GM23338 (cell line): ENCODE results near the gene SGCB. TPM values are rescaled to one million over a fixed set of nuclear protein-coding genes. Genes with fewer than 3 reads are reported as not detected.

ENCODE experiments used
- ATAC-seq: fragments of 200-7000 bp; cut with Tn5 transposase; 3 replicates; pipeline ENCODE4 v1.9.1; 2020
- DNase-seq: peaks from one replicate; pipeline ENCODE4 v3.0.0-alpha.2; 2015; ENCODE audit warnings: low spot score
- H2AFZ ChIP-seq: fragments of 200-600 bp; sonication (generic); 2 replicates; pipeline ENCODE4 v1.8.0; 2016; ENCODE audit warnings: antibody characterized with exemption, mild to moderate bottlenecking, moderate library complexity
- H3F3A ChIP-seq: fragments of 200-600 bp; sonication (generic); replicated peaks from 2 replicates; pipeline ENCODE4 v1.8.0; 2017; ENCODE audit warnings: antibody characterized with exemption, mixed run types, low read depth
- H3K27ac ChIP-seq: fragments of 200-600 bp; sonication (generic); 2 replicates; pipeline ENCODE4 v1.6.1; 2016; ENCODE audit warnings: low read depth
- H3K27me3 ChIP-seq: fragments of 200-600 bp; sonication (generic); 2 replicates; pipeline ENCODE4 v1.8.0; 2016; ENCODE audit warnings: mild to moderate bottlenecking, mixed run types, moderate library complexity; ENCODE audit not compliant: insufficient read depth
- H3K36me3 ChIP-seq: fragments of 200-600 bp; sonication (generic); 2 replicates; pipeline ENCODE4 v1.8.0; 2016; ENCODE audit warnings: mild to moderate bottlenecking; ENCODE audit not compliant: insufficient read depth
- H3K4me1 ChIP-seq: fragments of 200-600 bp; sonication (generic); 2 replicates; pipeline ENCODE4 v1.8.0; 2016; ENCODE audit warnings: mild to moderate bottlenecking, moderate library complexity; ENCODE audit not compliant: insufficient read depth
- H3K4me2 ChIP-seq: fragments of 200-600 bp; sonication (generic); 2 replicates; pipeline ENCODE4 v1.7.1; 2017; ENCODE audit warnings: mixed run types
- H3K4me3 ChIP-seq: fragments of 200-600 bp; sonication (generic); 2 replicates; pipeline ENCODE4 v1.6.1; 2016; ENCODE audit warnings: mixed run types
- H3K79me2 ChIP-seq: fragments of 200-600 bp; sonication (generic); replicated peaks from 2 replicates; pipeline ENCODE4 v1.8.0; 2017; ENCODE audit warnings: mild to moderate bottlenecking; ENCODE audit not compliant: insufficient read depth
- H3K9me2 ChIP-seq: fragments of 200-600 bp; sonication (generic); 2 replicates; pipeline ENCODE4 v1.8.0; 2017; ENCODE audit not compliant: insufficient read depth
- H4K20me1 ChIP-seq: fragments of 200-600 bp; sonication (generic); replicated peaks from 2 replicates; pipeline ENCODE4 v1.8.0; 2017; ENCODE audit warnings: mild to moderate bottlenecking; ENCODE audit not compliant: insufficient read depth
- H3K27ac Mint-ChIP-seq: 2 replicates; pipeline ENCODE4 v1.8.0; 2020; ENCODE audit warnings: inconsistent platforms, mild to moderate bottlenecking, moderate library complexity, mixed read lengths
- H3K27me3 Mint-ChIP-seq: 3 replicates; pipeline ENCODE4 v1.8.0; 2022; ENCODE audit warnings: low read depth, mild to moderate bottlenecking, moderate library complexity, mixed read lengths, inconsistent platforms; ENCODE audit not compliant: insufficient read depth, poor library complexity
- H3K36me3 Mint-ChIP-seq: 3 replicates; pipeline ENCODE4 v1.8.0; 2021; ENCODE audit warnings: low read depth, mild to moderate bottlenecking, inconsistent platforms, moderate library complexity, mixed read lengths
- H3K4me1 Mint-ChIP-seq: 3 replicates; pipeline ENCODE4 v1.8.0; 2020; ENCODE audit warnings: mild to moderate bottlenecking, inconsistent platforms, mixed read lengths
- H3K4me3 Mint-ChIP-seq: 3 replicates; pipeline ENCODE4 v1.8.0; 2021; ENCODE audit warnings: moderate library complexity, mild to moderate bottlenecking, inconsistent platforms, mixed read lengths
- H3K9me3 Mint-ChIP-seq: 3 replicates; pipeline ENCODE4 v1.8.0; 2020; ENCODE audit warnings: moderate library complexity, mild to moderate bottlenecking, inconsistent platforms, mixed read lengths
- CTCF ChIP-seq, 2 experiments: fragments of 200-600 bp in 1 of 2; sonication (generic) in 1 of 2; conservative IDR thresholded peaks; 2 replicates each; pipeline versions ENCODE4 v1.5.1 to v1.6.1; 2016 to 2017; ENCODE audit warnings: antibody characterized with exemption in 2 of 2, low read depth in 2 of 2, mild to moderate bottlenecking in 2 of 2, moderate library complexity in 1 of 2
- EZH2 ChIP-seq: fragments of 200-600 bp; sonication (generic); IDR thresholded peaks from one replicate; pipeline ENCODE4 v1.8.0; 2017; ENCODE audit warnings: antibody characterized with exemption, mild to moderate bottlenecking, low read depth; ENCODE audit not compliant: unreplicated experiment
- JUNB ChIP-seq: IDR thresholded peaks from one replicate; pipeline ENCODE4 v1.6.1; 2016; ENCODE audit warnings: antibody characterized with exemption; ENCODE audit not compliant: unreplicated experiment
- NANOG ChIP-seq: IDR thresholded peaks from 2 replicates; pipeline ENCODE4 v1.6.1; 2016; ENCODE audit warnings: antibody characterized with exemption, borderline replicate concordance
- POLR2AphosphoS5 ChIP-seq: IDR thresholded peaks from 2 replicates; pipeline ENCODE4 v1.6.1; 2016; ENCODE audit warnings: antibody characterized with exemption, low read depth
- STAT1 ChIP-seq: IDR thresholded peaks from one replicate; pipeline ENCODE4 v1.6.1; 2016; ENCODE audit warnings: antibody characterized with exemption; ENCODE audit not compliant: unreplicated experiment
- ZNF114 ChIP-seq: fragments of 250-450 bp; sonication (Bioruptor Pico); IDR thresholded peaks from 2 replicates; pipeline ENCODE4 v1.5.0; 2020; ENCODE audit warnings: mild to moderate bottlenecking, moderate library complexity
- polyA plus RNA-seq: library from polyadenylated mRNA; unstranded; fragments of >200 nt; fragmentation: Nextera tagmentation; extraction: Ambion mirVana; gene quantifications from 2 replicates; pipeline ENCODE4 v1.2.1, GENCODE V29; 2016
- total RNA-seq: library from RNA; depleted of rRNA; stranded (reverse); fragments of >200 nt; shearing (Covaris generic); gene quantifications from 2 replicates; pipeline ENCODE4 v1.2.3, GENCODE V29; 2014
- TF ChIP-seq, protein P1 (sequence below): fragments of 250-450 bp; sonication (Bioruptor Pico); IDR thresholded peaks from 2 replicates; pipeline ENCODE4 v1.5.0; 2020; ENCODE audit warnings: mild to moderate bottlenecking, moderate library complexity
- TF ChIP-seq, protein P2 (sequence below): IDR thresholded peaks from 2 replicates; pipeline ENCODE4 v1.6.1; 2016; ENCODE audit warnings: antibody characterized with exemption
- TF ChIP-seq, protein P3 (sequence below): IDR thresholded peaks from one replicate; pipeline ENCODE4 v1.6.1; 2018; ENCODE audit warnings: antibody characterized with exemption; ENCODE audit not compliant: unreplicated experiment

Gene SGCB
- total and polyA plus RNA-seq, 2 experiments from 2014 or later = 11.8 to 19.6 TPM

DNA sequence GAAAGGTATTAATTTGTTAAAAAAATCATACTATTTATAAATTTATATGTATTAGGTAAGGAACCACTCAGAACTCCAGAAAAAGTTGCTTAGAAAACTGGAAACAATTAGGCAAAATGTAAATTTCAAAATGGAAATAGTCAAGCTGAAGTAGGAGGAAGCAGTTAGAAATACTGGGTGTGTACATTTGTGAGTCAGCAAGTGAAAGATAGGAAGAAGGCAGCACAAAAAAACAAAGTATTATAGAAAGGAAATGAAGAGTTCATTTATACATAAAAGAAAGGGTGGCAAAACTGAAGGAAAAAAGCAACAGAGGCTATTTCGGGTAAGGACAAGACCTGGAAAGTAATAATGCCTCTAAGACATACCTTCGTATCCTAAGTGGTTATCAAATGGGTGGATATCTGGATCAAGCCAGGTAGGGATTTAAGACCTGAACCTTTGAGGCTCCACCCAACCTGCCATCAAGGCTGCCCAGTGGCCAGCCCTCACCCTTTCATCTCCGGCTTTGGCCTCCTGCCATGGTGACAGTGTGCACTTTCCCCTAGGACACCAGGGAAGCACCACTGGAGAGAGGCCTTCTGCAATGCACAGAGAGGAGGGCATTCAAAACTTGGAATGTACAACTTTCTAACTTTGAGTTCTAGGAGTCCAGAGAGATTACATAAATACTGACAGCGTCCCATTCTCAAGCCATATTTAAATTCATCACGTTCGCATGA, 18.0 kb downstream of the SGCB start, which contains the start of gene LRRC66:
Gene LRRC66 (minus strand): TSS at position 428 of the 722 bp plus-strand sequence. CDS start 2,750 bp downstream, outside the sequence.
- Histone ChIP-seq H3K27me3 (no peaks in the 10 kb centered on the region), H3F3A (no peaks in the 10 kb centered on the region), H3K79me2 (no peaks in the 10 kb centered on the region), H3K4me2 (no peak within 1 kb of the TSS), H3K36me3 (peaks cover 6% of the 10 kb centered on the region; the same call in 1 of the 2 replicates), H2AFZ (no peak within 1 kb of the TSS), H3K9me2 (no peaks in the 10 kb centered on the region), H3K4me3 (no peak within 1 kb of the TSS), H3K4me1 (no peaks in the 10 kb centered on the region), H3K27ac (no peak within 1 kb of the TSS), H4K20me1 (no peaks in the 10 kb centered on the region)
- H3K27me3 Mint-ChIP-seq = no peaks in the 10 kb centered on the region
- H3K9me3 Mint-ChIP-seq = no peaks in the 10 kb centered on the region
- H3K4me1 Mint-ChIP-seq = peaks cover 3% of the 10 kb centered on the region; the same call in 2 of the 3 replicates
- no peak for ATAC-seq
- DNase-seq = no peak
- H3K4me3 Mint-ChIP-seq = no peak within 1 kb of the TSS
- TF ChIP-seq, protein P1, sequence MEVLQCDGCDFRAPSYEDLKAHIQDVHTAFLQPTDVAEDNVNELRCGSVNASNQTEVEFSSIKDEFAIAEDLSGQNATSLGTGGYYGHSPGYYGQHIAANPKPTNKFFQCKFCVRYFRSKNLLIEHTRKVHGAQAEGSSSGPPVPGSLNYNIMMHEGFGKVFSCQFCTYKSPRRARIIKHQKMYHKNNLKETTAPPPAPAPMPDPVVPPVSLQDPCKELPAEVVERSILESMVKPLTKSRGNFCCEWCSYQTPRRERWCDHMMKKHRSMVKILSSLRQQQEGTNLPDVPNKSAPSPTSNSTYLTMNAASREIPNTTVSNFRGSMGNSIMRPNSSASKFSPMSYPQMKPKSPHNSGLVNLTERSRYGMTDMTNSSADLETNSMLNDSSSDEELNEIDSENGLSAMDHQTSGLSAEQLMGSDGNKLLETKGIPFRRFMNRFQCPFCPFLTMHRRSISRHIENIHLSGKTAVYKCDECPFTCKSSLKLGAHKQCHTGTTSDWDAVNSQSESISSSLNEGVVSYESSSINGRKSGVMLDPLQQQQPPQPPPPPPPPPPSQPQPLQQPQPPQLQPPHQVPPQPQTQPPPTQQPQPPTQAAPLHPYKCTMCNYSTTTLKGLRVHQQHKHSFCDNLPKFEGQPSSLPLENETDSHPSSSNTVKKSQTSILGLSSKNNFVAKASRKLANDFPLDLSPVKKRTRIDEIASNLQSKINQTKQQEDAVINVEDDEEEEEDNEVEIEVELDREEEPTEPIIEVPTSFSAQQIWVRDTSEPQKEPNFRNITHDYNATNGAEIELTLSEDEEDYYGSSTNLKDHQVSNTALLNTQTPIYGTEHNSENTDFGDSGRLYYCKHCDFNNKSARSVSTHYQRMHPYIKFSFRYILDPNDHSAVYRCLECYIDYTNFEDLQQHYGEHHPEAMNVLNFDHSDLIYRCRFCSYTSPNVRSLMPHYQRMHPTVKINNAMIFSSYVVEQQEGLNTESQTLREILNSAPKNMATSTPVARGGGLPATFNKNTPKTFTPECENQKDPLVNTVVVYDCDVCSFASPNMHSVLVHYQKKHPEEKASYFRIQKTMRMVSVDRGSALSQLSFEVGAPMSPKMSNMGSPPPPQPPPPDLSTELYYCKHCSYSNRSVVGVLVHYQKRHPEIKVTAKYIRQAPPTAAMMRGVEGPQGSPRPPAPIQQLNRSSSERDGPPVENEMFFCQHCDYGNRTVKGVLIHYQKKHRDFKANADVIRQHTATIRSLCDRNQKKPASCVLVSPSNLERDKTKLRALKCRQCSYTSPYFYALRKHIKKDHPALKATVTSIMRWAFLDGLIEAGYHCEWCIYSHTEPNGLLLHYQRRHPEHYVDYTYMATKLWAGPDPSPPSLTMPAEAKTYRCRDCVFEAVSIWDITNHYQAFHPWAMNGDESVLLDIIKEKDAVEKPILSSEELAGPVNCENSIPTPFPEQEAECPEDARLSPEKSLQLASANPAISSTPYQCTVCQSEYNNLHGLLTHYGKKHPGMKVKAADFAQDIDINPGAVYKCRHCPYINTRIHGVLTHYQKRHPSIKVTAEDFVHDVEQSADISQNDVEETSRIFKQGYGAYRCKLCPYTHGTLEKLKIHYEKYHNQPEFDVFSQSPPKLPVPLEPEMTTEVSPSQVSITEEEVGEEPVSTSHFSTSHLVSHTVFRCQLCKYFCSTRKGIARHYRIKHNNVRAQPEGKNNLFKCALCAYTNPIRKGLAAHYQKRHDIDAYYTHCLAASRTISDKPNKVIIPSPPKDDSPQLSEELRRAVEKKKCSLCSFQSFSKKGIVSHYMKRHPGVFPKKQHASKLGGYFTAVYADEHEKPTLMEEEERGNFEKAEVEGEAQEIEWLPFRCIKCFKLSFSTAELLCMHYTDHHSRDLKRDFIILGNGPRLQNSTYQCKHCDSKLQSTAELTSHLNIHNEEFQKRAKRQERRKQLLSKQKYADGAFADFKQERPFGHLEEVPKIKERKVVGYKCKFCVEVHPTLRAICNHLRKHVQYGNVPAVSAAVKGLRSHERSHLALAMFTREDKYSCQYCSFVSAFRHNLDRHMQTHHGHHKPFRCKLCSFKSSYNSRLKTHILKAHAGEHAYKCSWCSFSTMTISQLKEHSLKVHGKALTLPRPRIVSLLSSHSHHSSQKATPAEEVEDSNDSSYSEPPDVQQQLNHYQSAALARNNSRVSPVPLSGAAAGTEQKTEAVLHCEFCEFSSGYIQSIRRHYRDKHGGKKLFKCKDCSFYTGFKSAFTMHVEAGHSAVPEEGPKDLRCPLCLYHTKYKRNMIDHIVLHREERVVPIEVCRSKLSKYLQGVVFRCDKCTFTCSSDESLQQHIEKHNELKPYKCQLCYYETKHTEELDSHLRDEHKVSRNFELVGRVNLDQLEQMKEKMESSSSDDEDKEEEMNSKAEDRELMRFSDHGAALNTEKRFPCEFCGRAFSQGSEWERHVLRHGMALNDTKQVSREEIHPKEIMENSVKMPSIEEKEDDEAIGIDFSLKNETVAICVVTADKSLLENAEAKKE (CRISPR knock-in tag) = no peak
- no peak for TF ChIP-seq JUNB
- TF ChIP-seq, protein P2, sequence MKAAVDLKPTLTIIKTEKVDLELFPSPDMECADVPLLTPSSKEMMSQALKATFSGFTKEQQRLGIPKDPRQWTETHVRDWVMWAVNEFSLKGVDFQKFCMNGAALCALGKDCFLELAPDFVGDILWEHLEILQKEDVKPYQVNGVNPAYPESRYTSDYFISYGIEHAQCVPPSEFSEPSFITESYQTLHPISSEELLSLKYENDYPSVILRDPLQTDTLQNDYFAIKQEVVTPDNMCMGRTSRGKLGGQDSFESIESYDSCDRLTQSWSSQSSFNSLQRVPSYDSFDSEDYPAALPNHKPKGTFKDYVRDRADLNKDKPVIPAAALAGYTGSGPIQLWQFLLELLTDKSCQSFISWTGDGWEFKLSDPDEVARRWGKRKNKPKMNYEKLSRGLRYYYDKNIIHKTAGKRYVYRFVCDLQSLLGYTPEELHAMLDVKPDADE = no peak
- no peak for TF ChIP-seq CTCF (conservative IDR thresholded peaks at IDR 0.05; ENCODE audit: low read depth in 2 of 2)
- no peak for TF ChIP-seq STAT1
- TF ChIP-seq, protein P3, sequence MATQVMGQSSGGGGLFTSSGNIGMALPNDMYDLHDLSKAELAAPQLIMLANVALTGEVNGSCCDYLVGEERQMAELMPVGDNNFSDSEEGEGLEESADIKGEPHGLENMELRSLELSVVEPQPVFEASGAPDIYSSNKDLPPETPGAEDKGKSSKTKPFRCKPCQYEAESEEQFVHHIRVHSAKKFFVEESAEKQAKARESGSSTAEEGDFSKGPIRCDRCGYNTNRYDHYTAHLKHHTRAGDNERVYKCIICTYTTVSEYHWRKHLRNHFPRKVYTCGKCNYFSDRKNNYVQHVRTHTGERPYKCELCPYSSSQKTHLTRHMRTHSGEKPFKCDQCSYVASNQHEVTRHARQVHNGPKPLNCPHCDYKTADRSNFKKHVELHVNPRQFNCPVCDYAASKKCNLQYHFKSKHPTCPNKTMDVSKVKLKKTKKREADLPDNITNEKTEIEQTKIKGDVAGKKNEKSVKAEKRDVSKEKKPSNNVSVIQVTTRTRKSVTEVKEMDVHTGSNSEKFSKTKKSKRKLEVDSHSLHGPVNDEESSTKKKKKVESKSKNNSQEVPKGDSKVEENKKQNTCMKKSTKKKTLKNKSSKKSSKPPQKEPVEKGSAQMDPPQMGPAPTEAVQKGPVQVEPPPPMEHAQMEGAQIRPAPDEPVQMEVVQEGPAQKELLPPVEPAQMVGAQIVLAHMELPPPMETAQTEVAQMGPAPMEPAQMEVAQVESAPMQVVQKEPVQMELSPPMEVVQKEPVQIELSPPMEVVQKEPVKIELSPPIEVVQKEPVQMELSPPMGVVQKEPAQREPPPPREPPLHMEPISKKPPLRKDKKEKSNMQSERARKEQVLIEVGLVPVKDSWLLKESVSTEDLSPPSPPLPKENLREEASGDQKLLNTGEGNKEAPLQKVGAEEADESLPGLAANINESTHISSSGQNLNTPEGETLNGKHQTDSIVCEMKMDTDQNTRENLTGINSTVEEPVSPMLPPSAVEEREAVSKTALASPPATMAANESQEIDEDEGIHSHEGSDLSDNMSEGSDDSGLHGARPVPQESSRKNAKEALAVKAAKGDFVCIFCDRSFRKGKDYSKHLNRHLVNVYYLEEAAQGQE = no peak
- no peak for TF ChIP-seq NANOG
- TF ChIP-seq ZNF114 (CRISPR knock-in tag) = no peak
- TF ChIP-seq POLR2AphosphoS5 = no peak
- TF ChIP-seq EZH2 = no peak
- H3K36me3 Mint-ChIP-seq = peaks cover 20% of the 10 kb centered on the region
- H3K27ac Mint-ChIP-seq = no peak within 1 kb of the TSS
